ENCODE results near the gene OR51F1. TPM values are rescaled to one million over a fixed set of nuclear protein-coding genes. Genes with fewer than 3 reads are reported as not detected.
"Not testable (repeated sequence)": the region's sequence is repeated elsewhere in the genome, so short reads cannot be mapped to it uniquely, and the experiment has no call there.

OR51F1 gene
- polyA plus RNA-seq, 6 donors from 2014 or later: not detected

DNA sequence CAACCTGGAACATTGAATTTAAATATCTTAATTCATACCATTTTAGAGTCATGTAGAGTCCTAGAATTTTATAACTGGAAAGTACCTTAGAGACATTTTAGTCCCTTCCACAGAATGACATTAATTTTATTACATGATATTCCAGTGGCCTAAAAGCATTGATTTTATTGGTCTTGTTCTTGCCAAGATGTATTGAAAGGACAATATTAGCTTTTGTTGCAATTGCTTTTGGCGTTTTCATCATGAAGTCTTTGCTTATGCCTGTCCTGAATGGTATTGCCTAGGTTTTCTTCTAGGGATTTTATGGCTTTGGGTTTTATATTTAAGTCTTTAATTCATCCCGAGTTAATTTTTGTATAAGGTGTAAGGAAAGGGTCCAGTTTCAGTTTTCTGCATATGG is 29.0 kb downstream of the OR51F1 start:
- H3K36me3 Mint-ChIP-seq: no peaks in the 10 kb centered on the region
- ATAC-seq (ENCODE audit: low read depth in 2 of 2): no peak

DNA sequence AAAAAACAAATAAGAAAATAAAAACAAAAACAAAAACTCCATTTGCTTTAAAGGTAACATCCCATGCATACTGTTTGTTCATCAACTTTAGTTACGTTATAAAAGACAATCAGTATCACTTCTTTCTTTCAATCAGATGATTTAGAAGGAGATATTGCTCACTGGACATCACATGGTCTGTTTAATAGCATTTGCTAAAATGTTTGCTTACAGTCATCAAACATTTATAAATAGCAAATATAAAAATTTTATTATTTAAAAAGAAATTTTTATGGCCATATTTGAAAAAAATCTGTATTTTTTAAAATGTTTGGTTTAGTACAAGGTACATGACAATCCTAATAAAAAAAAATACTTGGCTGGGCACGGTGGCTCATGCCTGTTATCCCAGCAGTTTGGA is 42.6 kb downstream of the OR51F1 start:
- H3K9me3 Mint-ChIP-seq: peaks cover 0 to 3% (median 0%) of the 10 kb centered on the region in 7 donors
- no peaks in the 10 kb centered on the region for H3K36me3 Mint-ChIP-seq
- peaks cover 0 to 4% (median 0%) of the 10 kb centered on the region in 3 donors for H3K27me3 Mint-ChIP-seq
- H3K4me3 Mint-ChIP-seq: no peak overlapping the region
- H3K27ac Mint-ChIP-seq: no peak overlapping the region
- ATAC-seq (ENCODE audit: low read depth in 2 of 2) (no peak), DNase-seq (no peak)
- no peaks in the 10 kb centered on the region for H3K4me1 Mint-ChIP-seq

More for the DNA sequence above, 29.0 kb downstream of the OR51F1 start:
- no peak overlapping the region for H3K4me3 Mint-ChIP-seq
- no peak overlapping the region for H3K27ac Mint-ChIP-seq
- no peaks in the 10 kb centered on the region for H3K4me1 Mint-ChIP-seq
- peaks cover 0 to 4% (median 0%) of the 10 kb centered on the region in 7 donors for H3K9me3 Mint-ChIP-seq
- DNase-seq: no peak
- peaks cover 7 to 24% (median 14%) of the 10 kb centered on the region in 3 donors for H3K27me3 Mint-ChIP-seq

DNA sequence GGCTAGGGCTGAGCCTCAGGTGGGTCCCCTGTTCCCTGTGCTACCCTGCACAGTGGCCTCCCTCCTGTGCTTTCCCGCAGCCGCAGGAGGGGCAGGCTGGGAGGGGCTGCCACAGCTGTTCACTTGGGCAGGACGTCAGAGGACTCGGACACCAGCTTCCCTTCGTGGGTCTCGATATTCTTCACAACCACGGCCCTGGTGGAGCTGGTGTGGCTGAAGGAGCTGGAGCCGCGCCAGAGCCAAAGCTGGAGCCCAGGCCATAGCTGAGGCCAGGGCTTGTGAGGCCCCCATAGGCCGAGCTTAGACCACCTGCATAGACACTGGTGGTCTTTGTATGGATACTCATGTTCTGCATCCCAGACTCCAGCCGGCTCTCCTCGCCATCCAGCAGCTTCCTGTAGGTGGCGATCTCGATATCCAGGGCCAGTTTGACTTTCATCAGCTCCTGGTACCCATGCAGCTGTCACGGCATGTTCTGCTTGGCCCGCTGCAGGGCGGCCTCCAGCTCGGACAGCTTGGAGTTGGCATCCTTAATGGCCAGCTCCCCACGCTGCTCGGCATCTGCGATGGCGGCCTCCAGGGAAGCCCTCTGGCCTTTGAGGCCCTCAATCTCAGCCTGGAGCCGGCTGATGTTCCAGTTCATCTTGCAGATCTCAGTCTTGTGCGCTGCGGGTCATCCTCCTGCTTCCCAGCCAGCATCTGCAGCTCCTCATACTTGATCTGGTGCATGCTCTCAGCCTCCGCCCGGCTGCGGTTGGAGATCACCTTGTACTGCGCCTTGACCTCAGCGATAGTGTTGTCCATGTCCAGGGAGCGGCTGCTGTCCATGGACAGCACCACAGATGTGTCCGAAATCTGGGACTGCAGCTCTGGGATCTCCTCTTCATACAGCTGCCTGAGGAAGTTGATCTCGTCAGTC is 46.9 kb downstream of the OR51F1 start:
- not testable (repeated sequence) for H3K36me3 Mint-ChIP-seq; DNase-seq; ATAC-seq (ENCODE audit: low read depth in 2 of 2); H3K4me3 Mint-ChIP-seq; H3K4me1 Mint-ChIP-seq; H3K9me3 Mint-ChIP-seq; H3K27ac Mint-ChIP-seq
- H3K27me3 Mint-ChIP-seq: peaks cover 4 to 12% (median 5%) of the 10 kb centered on the region in 3 donors

Other genes starting within 250 kb of the OR51F1 start
- not detected for gene OR52M1, start 224.7 kb downstream of the OR51F1 start, polyA plus RNA-seq (ENCODE audit: low read depth in 6 of 6)
- under 1 TPM in 1 of 6 donors, not detected in 5; 0.17 TPM for gene OR52I2, start 188.2 kb downstream of the OR51F1 start, polyA plus RNA-seq (ENCODE audit: low read depth in 6 of 6)
- under 1 TPM in 1 of 6 donors, not detected in 5; 0.60 TPM for gene OR52I1, start 175.9 kb downstream of the OR51F1 start, polyA plus RNA-seq (ENCODE audit: low read depth in 6 of 6)
- gene TRIM68, start 161.7 kb downstream of the OR51F1 start, polyA plus RNA-seq (ENCODE audit: low read depth in 6 of 6): 10 to 100 TPM in 5 of 6 donors, 1 to 10 TPM in 1; 4.8 to 20.4 (median 11.4) TPM
- gene OR51D1, start 132.5 kb downstream of the OR51F1 start, polyA plus RNA-seq (ENCODE audit: low read depth in 6 of 6): not detected
- not detected for gene OR51E1, start 126.0 kb downstream of the OR51F1 start, polyA plus RNA-seq (ENCODE audit: low read depth in 6 of 6)
- not detected for gene OR51E2, start 72.1 kb downstream of the OR51F1 start, polyA plus RNA-seq (ENCODE audit: low read depth in 6 of 6)
- not detected for gene MMP26, start 65.2 kb downstream of the OR51F1 start, polyA plus RNA-seq (ENCODE audit: low read depth in 6 of 6)
- gene OR52R1, start 34.4 kb upstream of the OR51F1 start, polyA plus RNA-seq (ENCODE audit: low read depth in 6 of 6): not detected
- not detected for gene OR51F2, start 51.4 kb upstream of the OR51F1 start, polyA plus RNA-seq (ENCODE audit: low read depth in 6 of 6)
- gene OR51S1, start 79.3 kb upstream of the OR51F1 start, polyA plus RNA-seq (ENCODE audit: low read depth in 6 of 6): not detected
- not detected for gene OR51T1, start 112.0 kb upstream of the OR51F1 start, polyA plus RNA-seq (ENCODE audit: low read depth in 6 of 6)
- not detected for gene OR51A7, start 133.8 kb upstream of the OR51F1 start, polyA plus RNA-seq (ENCODE audit: low read depth in 6 of 6)
- gene OR51G2, start 149.4 kb upstream of the OR51F1 start, polyA plus RNA-seq (ENCODE audit: low read depth in 6 of 6): not detected
- not detected for gene OR51G1, start 154.4 kb upstream of the OR51F1 start, polyA plus RNA-seq (ENCODE audit: low read depth in 6 of 6)
- not detected for gene OR51A4, start 177.7 kb upstream of the OR51F1 start, polyA plus RNA-seq (ENCODE audit: low read depth in 6 of 6)
- not detected for gene OR51A2, start 185.8 kb upstream of the OR51F1 start, polyA plus RNA-seq (ENCODE audit: low read depth in 6 of 6)
- not detected for gene OR51L1, start 224.9 kb upstream of the OR51F1 start, polyA plus RNA-seq (ENCODE audit: low read depth in 6 of 6)

Data from naive B cell (primary cell).